Right lobe of liver (tissue), 4 donors: ENCODE data around the gene LLGL2.

ENCODE experiments used
- POLR2A ChIP-seq: fragments of 450-650 bp; IDR thresholded peaks from one replicate; pipeline ENCODE4 v1.6.1; 2017; ENCODE audit warnings: antibody characterized with exemption, mild to moderate bottlenecking
- TF ChIP-seq, protein P1 (sequence below), 4 donors: fragments of 200-600 bp in 3 of 4; fragments of 450-650 bp in 1 of 4; IDR thresholded peaks; one replicate each; pipeline versions ENCODE4 v1.5.1 to v1.8.0; 2016 to 2022; ENCODE audit warnings: antibody characterized with exemption in 4 of 4, mild to moderate bottlenecking in 2 of 4
- donor health status: DM: no; HTN: no; CAD: no.
- donor health status: DM: no; HTN: no; CAD: no.
- donor health status: DM: no; HTN: yes; CAD: no.

DNA sequence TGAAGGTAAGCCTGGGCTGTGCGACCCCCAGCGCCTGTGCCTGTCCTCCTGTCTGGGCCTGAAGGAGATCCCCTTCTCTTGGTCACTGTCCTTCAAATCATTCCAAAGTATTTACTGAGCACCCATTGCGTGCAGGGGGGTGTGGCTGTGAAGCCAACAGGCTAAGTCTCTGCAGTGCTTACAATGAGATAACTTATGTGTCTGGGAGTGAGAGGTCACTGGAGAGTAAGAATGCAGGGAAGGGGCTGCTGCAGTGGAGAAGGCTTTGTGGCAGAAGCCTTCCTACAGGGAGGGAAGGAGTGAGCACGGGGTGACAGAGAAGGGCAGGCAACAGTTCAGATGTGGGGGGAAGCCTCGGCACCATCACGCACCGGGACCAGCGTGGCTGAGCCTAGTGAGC lies 96.6 kb downstream of the LLGL2 start:
- TF ChIP-seq, protein P1, sequence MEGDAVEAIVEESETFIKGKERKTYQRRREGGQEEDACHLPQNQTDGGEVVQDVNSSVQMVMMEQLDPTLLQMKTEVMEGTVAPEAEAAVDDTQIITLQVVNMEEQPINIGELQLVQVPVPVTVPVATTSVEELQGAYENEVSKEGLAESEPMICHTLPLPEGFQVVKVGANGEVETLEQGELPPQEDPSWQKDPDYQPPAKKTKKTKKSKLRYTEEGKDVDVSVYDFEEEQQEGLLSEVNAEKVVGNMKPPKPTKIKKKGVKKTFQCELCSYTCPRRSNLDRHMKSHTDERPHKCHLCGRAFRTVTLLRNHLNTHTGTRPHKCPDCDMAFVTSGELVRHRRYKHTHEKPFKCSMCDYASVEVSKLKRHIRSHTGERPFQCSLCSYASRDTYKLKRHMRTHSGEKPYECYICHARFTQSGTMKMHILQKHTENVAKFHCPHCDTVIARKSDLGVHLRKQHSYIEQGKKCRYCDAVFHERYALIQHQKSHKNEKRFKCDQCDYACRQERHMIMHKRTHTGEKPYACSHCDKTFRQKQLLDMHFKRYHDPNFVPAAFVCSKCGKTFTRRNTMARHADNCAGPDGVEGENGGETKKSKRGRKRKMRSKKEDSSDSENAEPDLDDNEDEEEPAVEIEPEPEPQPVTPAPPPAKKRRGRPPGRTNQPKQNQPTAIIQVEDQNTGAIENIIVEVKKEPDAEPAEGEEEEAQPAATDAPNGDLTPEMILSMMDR (IDR thresholded peaks at IDR 0.05): no peak
- no peak for TF ChIP-seq POLR2A
